Measurements from ENCODE around the gene CYB5R4.

Gene CYB5R4

DNA sequence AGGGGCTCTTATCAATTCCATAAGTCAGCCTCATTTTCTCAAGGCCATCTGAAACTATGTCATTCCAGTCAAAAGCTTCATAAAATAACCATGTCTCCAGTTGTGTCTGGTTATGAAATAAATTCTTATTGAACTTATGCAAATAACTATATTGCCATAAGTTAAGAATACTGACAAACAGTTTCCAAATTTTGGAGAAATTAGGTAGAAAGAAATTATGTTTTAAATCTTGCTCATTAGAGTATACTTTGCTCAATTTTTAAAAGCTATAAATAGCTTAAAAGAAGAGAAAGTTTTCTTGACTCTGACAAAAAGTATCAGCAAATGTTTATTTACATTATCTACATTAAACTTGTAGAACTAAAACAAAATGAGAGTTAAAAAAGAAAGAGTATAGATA lies 111.1 kb downstream of the CYB5R4 start:
- H3K79me2 ChIP-seq (ENCODE audit: low read length): no peaks in the 10 kb centered on the region
- peaks cover 5% of the 10 kb centered on the region; the same call in 1 of the 2 replicates for H3K4me1 ChIP-seq (ENCODE audit: low read length)
- H4K20me1 ChIP-seq (ENCODE audit: insufficient read depth, low read length): no peaks in the 10 kb centered on the region
- no peaks in the 10 kb centered on the region for H3K27me3 ChIP-seq (ENCODE audit: low read depth, low read length)
- no peak overlapping the region for H3K4me3 ChIP-seq (ENCODE audit: low read length)
- TF ChIP-seq EZH2phosphoT487 (IDR thresholded peaks at IDR 0.05; ENCODE audit: low read depth) (no peak), CTCF (IDR thresholded peaks at IDR 0.05; ENCODE audit: low read depth, low read length) (no peak)
- H2AFZ ChIP-seq (ENCODE audit: low read depth, low read length): no peak overlapping the region
- no peak overlapping the region for H3K4me2 ChIP-seq (ENCODE audit: low read length)
- no peak overlapping the region for H3K27ac ChIP-seq (ENCODE audit: low read length)
- peaks cover 32% of the 10 kb centered on the region for H3K36me3 ChIP-seq (replicated peaks; ENCODE audit: low read depth, low read length)
- H3K9me3 ChIP-seq (ENCODE audit: insufficient read depth, low read length): peaks cover 32% of the 10 kb centered on the region
- no peak overlapping the region for H3K9ac ChIP-seq (ENCODE audit: low read length)

DNA sequence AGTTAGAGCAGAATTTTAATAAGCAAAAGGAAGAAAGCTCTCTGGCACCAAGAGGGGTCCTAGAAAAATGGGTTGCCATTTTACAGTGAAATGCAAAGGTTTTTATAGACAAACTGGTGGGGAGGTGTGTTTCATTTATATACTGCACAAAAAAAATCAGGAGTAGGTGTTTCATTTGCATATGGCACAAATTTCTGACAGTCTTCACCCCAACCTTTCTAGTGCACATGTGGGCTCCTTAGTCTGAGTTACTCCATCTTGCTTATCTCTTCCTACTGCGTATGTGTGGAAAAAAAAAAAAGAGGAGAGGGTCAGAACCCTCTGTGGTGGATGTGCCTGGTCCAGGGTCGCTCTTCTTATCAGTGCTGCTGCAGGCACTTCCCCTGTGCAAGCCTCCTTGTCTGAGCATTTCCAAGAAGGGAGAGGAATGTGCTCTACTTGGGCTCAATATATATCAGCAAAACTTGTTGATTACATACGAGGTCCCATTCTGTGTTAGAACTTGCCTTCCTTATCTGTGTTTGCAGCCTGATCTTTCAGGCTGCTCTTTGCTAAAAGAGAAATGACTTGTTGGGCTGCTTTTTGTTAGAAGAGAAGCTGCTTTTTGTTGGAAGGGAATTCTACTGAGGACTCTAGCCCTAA lies 115.0 kb downstream of the CYB5R4 start:
- Histone ChIP-seq H3K9ac (ENCODE audit: low read length) (no peak overlapping the region), H3K4me2 (ENCODE audit: low read length) (no peak overlapping the region), H3K36me3 (replicated peaks; ENCODE audit: low read depth, low read length) (peaks cover 10% of the 10 kb centered on the region), H3K27me3 (ENCODE audit: low read depth, low read length) (no peaks in the 10 kb centered on the region), H3K27ac (ENCODE audit: low read length) (no peak overlapping the region), H4K20me1 (ENCODE audit: insufficient read depth, low read length) (no peaks in the 10 kb centered on the region), H3K4me3 (ENCODE audit: low read length) (no peak overlapping the region), H2AFZ (ENCODE audit: low read depth, low read length) (no peak overlapping the region), H3K9me3 (ENCODE audit: insufficient read depth, low read length) (peaks cover 19% of the 10 kb centered on the region; the same call in 1 of the 2 replicates), H3K79me2 (ENCODE audit: low read length) (no peaks in the 10 kb centered on the region), H3K4me1 (ENCODE audit: low read length) (no peaks in the 10 kb centered on the region)
- TF ChIP-seq CTCF (IDR thresholded peaks at IDR 0.05; ENCODE audit: low read depth, low read length) (no peak), EZH2phosphoT487 (IDR thresholded peaks at IDR 0.05; ENCODE audit: low read depth) (no peak)

- Histone ChIP-seq H2AFZ (ENCODE audit: low read depth, low read length) (no peak overlapping the region), H4K20me1 (ENCODE audit: insufficient read depth, low read length) (no peaks in the 10 kb centered on the region), H3K36me3 (replicated peaks; ENCODE audit: low read depth, low read length) (peaks cover 4% of the 10 kb centered on the region), H3K27me3 (ENCODE audit: low read depth, low read length) (no peaks in the 10 kb centered on the region), H3K27ac (ENCODE audit: low read length) (no peak overlapping the region), H3K4me2 (ENCODE audit: low read length) (no peak overlapping the region), H3K4me3 (ENCODE audit: low read length) (no peak overlapping the region), H3K4me1 (ENCODE audit: low read length) (no peaks in the 10 kb centered on the region), H3K9ac (ENCODE audit: low read length) (no peak overlapping the region), H3K79me2 (ENCODE audit: low read length) (no peaks in the 10 kb centered on the region), H3K9me3 (ENCODE audit: insufficient read depth, low read length) (0 out of 2 replicates have a peak, but pooled peaks cover 12% of the 10 kb centered on the region)
- TF ChIP-seq EZH2phosphoT487 (IDR thresholded peaks at IDR 0.05; ENCODE audit: low read depth) (no peak), CTCF (IDR thresholded peaks at IDR 0.05; ENCODE audit: low read depth, low read length) (no peak)
Measured at GRCh38 chr6:83976037-83976755, 116.7 kb downstream of the CYB5R4 start.

- H3K4me3 ChIP-seq (ENCODE audit: low read length): no peak overlapping the region
- H3K27ac ChIP-seq (ENCODE audit: low read length): no peak overlapping the region
- TF ChIP-seq CTCF (IDR thresholded peaks at IDR 0.05; ENCODE audit: low read depth, low read length) (no peak), EZH2phosphoT487 (IDR thresholded peaks at IDR 0.05; ENCODE audit: low read depth) (no peak)
- H3K9me3 ChIP-seq (ENCODE audit: insufficient read depth, low read length): 0 out of 2 replicates have a peak, but pooled peaks cover 12% of the 10 kb centered on the region
- no peaks in the 10 kb centered on the region for H4K20me1 ChIP-seq (ENCODE audit: insufficient read depth, low read length)
- no peaks in the 10 kb centered on the region for H3K27me3 ChIP-seq (ENCODE audit: low read depth, low read length)
- H3K36me3 ChIP-seq (replicated peaks; ENCODE audit: low read depth, low read length): peaks cover 4% of the 10 kb centered on the region
- no peak overlapping the region for H3K4me2 ChIP-seq (ENCODE audit: low read length)
- H2AFZ ChIP-seq (ENCODE audit: low read depth, low read length): no peak overlapping the region
- no peaks in the 10 kb centered on the region for H3K79me2 ChIP-seq (ENCODE audit: low read length)
- H3K4me1 ChIP-seq (ENCODE audit: low read length): no peaks in the 10 kb centered on the region
- H3K9ac ChIP-seq (ENCODE audit: low read length): no peak overlapping the region
Measured at GRCh38 chr6:83976871-83977270, 117.4 kb downstream of the CYB5R4 start.
